ENCODE data around the gene DDO. TPM values are rescaled to one million over a fixed set of nuclear protein-coding genes. Genes with fewer than 3 reads are reported as not detected.
A peak's percentile ranks its signal among the peaks of the same experiment; 100 is the strongest.

DDO gene
- total RNA-seq, 1 donor from 2014 or later: not detected

DNA sequence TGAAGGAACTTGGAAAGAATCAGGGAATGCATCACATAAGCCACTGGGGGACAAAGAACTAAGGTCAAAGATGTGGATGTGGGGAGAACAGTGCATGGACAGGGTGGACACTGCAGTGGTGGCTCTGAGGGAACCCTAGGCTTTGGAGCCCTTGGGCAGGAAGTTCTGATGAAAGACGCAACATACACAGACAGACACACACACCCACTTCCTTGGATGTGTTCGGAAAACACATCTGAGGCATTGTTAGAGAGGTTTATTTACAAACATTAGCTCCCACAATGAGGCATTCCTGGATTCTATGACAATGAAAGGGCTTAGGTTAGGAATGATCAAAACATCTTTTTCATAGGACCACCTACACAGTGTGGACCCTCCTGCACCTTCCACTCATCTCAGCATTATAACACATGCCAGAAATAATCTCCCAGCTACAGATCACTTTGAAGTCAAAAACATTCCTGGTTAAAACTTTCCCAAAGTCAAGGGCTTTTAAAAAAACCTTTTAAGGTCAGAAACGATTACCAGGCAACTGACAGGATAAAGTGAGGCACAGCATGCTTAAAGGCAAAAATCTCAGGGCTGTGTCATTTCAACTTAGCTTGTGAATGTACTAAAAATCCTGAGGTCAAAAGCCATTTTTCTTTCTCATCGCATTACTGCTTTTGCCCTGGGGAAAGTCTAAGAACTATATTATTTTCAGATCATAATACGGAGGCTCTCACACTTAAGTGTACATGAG, 50.8 kb downstream of the DDO start:
- Mint-ChIP-seq H3K9me3 (no peaks in the 10 kb centered on the region), H3K27me3 (peaks cover 38% of the 10 kb centered on the region), H3K4me1 (no peaks in the 10 kb centered on the region), H3K27ac (no peak overlapping the region), H3K4me3 (no peak overlapping the region), H3K36me3 (ENCODE audit: low read depth) (no peaks in the 10 kb centered on the region)
- ATAC-seq (ENCODE audit: low read depth) (no peak), DNase-seq (no peak)
- POLR2A ChIA-PET: no interaction called here
- TF ChIP-seq, protein P1, sequence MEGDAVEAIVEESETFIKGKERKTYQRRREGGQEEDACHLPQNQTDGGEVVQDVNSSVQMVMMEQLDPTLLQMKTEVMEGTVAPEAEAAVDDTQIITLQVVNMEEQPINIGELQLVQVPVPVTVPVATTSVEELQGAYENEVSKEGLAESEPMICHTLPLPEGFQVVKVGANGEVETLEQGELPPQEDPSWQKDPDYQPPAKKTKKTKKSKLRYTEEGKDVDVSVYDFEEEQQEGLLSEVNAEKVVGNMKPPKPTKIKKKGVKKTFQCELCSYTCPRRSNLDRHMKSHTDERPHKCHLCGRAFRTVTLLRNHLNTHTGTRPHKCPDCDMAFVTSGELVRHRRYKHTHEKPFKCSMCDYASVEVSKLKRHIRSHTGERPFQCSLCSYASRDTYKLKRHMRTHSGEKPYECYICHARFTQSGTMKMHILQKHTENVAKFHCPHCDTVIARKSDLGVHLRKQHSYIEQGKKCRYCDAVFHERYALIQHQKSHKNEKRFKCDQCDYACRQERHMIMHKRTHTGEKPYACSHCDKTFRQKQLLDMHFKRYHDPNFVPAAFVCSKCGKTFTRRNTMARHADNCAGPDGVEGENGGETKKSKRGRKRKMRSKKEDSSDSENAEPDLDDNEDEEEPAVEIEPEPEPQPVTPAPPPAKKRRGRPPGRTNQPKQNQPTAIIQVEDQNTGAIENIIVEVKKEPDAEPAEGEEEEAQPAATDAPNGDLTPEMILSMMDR (IDR thresholded peaks at IDR 0.05): no peak
- CTCF ChIA-PET: no interaction called here
- intact Hi-C loops (cut with micrococcal nuclease): no loop called here

DNA sequence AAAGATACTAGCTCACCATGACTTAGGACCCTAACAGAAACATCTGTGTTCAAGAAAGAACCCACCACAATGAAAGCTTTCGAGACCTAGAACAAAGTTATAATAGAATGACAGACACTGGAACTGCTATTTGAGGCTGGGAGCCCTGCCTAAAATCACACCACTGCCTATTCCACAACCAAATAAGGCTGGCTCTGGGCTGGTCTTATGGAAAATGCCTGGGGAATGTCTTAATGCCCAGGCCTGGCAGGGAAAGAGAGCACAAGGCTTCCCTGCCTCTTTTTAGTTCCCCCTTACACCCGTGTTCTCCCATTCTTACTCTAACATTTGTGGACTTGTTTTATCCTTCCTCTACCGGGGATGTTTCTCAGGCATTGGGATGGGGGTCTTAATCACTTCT, 51.6 kb downstream of the DDO start:
- no peaks in the 10 kb centered on the region for H3K4me1 Mint-ChIP-seq
- no peaks in the 10 kb centered on the region for H3K36me3 Mint-ChIP-seq (ENCODE audit: low read depth)
- intact Hi-C loops (cut with micrococcal nuclease): no loop called here
- H3K4me3 Mint-ChIP-seq: no peak overlapping the region
- ATAC-seq (ENCODE audit: low read depth): no peak
- no peak overlapping the region for H3K27ac Mint-ChIP-seq
- H3K27me3 Mint-ChIP-seq: peaks cover 41% of the 10 kb centered on the region
- DNase-seq: no peak
- CTCF ChIA-PET: no interaction called here
- TF ChIP-seq, protein P1 (IDR thresholded peaks at IDR 0.05): no peak
- H3K9me3 Mint-ChIP-seq: no peaks in the 10 kb centered on the region
- POLR2A ChIA-PET: no interaction called here

DNA sequence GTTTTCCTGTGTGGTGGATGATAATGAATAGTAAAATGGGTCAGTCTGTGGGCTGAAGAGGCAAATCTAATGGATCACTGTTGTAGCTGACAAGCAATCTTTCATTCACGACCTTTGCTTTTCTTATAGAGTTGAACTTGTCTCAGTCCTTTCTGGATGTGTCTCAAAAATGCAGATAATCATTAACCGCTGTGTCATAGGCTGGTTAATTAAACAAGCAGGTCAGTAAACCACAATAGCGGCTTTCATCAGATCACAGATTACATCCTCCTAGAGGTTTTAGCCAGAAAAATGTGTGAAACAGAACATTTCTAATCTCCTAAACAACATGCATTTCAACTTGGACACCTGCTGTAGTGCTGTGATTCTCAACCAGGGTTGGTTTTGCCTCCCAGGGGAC, 54.7 kb downstream of the DDO start:
- no peak overlapping the region for H3K27ac Mint-ChIP-seq
- no peaks in the 10 kb centered on the region for H3K36me3 Mint-ChIP-seq (ENCODE audit: low read depth)
- TF ChIP-seq, protein P1 (IDR thresholded peaks at IDR 0.05): no peak
- DNase-seq: no peak
- H3K4me1 Mint-ChIP-seq: peaks cover 4% of the 10 kb centered on the region
- H3K4me3 Mint-ChIP-seq: no peak overlapping the region
- POLR2A ChIA-PET: no interaction called here
- ATAC-seq (ENCODE audit: low read depth): no peak
- intact Hi-C loops (cut with micrococcal nuclease): no loop called here
- H3K27me3 Mint-ChIP-seq: peaks cover 59% of the 10 kb centered on the region
- no peaks in the 10 kb centered on the region for H3K9me3 Mint-ChIP-seq
- CTCF ChIA-PET: no interaction called here

DNA sequence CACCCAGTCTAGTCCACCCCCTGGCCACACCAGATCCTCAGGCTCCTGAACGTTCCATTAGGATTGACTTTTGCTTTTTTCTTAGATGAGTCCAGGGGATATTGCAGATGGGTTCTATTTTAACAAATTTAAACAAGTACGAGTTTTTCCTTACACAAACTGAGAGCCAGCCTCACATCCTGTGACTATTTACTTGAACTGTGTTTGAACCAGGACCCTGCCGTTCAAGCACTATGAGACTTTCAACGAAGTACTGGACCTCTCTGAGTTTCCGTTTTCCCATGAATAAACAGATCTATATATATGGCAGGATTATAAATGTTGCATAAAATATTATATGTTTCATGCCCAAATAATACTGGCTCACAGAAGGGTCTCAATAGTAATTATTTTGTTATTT, 55.8 kb downstream of the DDO start:
- CTCF ChIA-PET: no interaction called here
- intact Hi-C loops (cut with micrococcal nuclease): no loop called here
- no peak overlapping the region for H3K27ac Mint-ChIP-seq
- TF ChIP-seq, protein P1 (IDR thresholded peaks at IDR 0.05): no peak
- no peaks in the 10 kb centered on the region for H3K36me3 Mint-ChIP-seq (ENCODE audit: low read depth)
- H3K4me3 Mint-ChIP-seq: no peak overlapping the region
- no peak for DNase-seq
- peaks cover 62% of the 10 kb centered on the region for H3K27me3 Mint-ChIP-seq
- no peaks in the 10 kb centered on the region for H3K9me3 Mint-ChIP-seq
- POLR2A ChIA-PET: no interaction called here
- ATAC-seq (ENCODE audit: low read depth): no peak
- peaks cover 4% of the 10 kb centered on the region for H3K4me1 Mint-ChIP-seq

DNA sequence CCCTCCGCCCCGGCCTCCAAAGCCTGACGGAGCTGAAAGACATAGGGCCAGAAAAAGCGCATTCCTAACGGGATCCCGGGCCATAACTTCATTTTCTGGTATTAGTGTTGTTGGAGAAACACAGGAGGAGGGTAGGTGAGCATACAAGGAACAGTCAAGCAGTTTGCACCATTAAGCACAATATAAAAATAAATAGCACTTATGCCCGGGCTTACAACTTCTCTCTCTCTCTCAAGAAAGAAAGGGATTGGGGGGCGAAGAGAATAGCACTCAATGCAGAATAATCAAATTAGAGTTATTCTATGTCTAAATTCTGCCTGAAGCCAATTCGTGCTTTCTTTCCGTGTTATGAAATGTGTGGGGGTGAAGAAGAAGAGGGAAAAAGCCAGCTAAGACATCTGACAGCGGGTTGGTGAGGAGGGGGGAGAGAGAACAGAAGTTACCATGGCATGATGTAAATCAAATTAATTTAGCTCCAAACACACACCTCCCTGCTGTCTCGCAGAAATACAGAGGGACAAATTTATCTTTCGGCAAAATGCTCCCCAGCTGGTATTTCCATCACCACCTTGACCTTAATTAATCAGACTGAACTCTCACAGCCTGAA, 56.7 kb downstream of the DDO start:
- ChIA-PET CTCF (no interaction called here), POLR2A (no interaction called here)
- Mint-ChIP-seq H3K36me3 (ENCODE audit: low read depth) (no peaks in the 10 kb centered on the region), H3K27ac (no peak overlapping the region), H3K27me3 (peaks cover 56% of the 10 kb centered on the region), H3K4me3 (peak overlapping the region; percentile 58), H3K9me3 (no peaks in the 10 kb centered on the region), H3K4me1 (peaks cover 4% of the 10 kb centered on the region)
- ATAC-seq (ENCODE audit: low read depth) (no peak), DNase-seq (no peak)
- intact Hi-C loops (cut with micrococcal nuclease): no loop called here
- TF ChIP-seq, protein P1 (IDR thresholded peaks at IDR 0.05): no peak
